D721Med (cell line): ENCODE data around the gene PABPN1L.

Source experiments
- DNase-seq: peaks from one replicate; pipeline ENCODE4 v3.0.0; 2011; ENCODE audit warnings: low spot score; ENCODE audit not compliant: insufficient read length
- FAIRE-seq: peaks from 2 replicates; lab custom pipeline; 2011; peaks lifted over from hg19 to GRCh38; lab: Jason Lieb, UNC
- TF ChIP-seq, protein P1 (sequence below): IDR thresholded peaks from 2 replicates; pipeline ENCODE4 v1.5.1; 2012; ENCODE audit warnings: mild to moderate bottlenecking, control low read depth; ENCODE audit not compliant: insufficient read depth; ENCODE audit errors: missing control alignments

Gene PABPN1L

DNA sequence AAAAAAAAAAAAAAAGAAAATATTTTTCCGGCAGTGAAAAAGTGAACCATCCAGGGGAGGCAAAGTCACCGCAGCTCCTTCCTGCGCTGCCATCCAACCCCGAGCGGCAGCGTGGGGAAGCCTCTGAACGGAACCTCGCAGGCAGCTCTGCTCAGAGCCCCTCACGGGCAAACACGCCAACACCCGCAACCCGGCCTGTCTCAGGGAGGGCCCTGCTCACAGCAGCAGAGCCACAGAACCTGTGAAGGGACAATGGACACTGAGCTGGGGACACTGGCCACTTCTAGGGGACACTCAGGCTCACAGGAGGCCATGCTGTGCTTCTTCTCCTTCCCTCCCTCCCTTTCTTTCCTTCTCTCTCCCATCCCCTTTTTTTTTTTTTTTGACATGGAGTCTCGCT is 33.4 kb downstream of the PABPN1L start:
- FAIRE-seq (no peak), DNase-seq (no peak)
- TF ChIP-seq, protein P1, sequence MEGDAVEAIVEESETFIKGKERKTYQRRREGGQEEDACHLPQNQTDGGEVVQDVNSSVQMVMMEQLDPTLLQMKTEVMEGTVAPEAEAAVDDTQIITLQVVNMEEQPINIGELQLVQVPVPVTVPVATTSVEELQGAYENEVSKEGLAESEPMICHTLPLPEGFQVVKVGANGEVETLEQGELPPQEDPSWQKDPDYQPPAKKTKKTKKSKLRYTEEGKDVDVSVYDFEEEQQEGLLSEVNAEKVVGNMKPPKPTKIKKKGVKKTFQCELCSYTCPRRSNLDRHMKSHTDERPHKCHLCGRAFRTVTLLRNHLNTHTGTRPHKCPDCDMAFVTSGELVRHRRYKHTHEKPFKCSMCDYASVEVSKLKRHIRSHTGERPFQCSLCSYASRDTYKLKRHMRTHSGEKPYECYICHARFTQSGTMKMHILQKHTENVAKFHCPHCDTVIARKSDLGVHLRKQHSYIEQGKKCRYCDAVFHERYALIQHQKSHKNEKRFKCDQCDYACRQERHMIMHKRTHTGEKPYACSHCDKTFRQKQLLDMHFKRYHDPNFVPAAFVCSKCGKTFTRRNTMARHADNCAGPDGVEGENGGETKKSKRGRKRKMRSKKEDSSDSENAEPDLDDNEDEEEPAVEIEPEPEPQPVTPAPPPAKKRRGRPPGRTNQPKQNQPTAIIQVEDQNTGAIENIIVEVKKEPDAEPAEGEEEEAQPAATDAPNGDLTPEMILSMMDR: no peak

DNA sequence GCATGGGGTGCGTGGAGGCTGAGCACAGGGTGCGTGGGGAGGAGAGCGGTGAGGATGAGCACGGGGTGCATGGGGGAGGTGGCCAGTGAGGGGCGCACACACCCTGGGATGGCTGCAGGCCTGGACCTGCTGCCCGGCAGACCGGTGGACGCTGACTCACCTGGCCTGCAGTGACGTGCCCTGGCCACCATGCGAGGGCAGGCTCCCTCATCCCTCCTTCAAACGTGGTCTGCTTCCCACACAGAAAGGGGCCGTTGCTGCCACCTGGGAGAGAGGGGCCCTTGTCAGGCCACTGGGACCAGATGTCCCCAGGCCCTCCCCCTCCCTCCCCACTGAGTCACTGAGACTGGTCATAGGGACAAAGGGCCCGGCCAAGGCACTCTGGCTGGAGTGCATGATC is 34.6 kb downstream of the PABPN1L start:
- TF ChIP-seq, protein P1: no peak
- DNase-seq (no peak), FAIRE-seq (no peak)

DNA sequence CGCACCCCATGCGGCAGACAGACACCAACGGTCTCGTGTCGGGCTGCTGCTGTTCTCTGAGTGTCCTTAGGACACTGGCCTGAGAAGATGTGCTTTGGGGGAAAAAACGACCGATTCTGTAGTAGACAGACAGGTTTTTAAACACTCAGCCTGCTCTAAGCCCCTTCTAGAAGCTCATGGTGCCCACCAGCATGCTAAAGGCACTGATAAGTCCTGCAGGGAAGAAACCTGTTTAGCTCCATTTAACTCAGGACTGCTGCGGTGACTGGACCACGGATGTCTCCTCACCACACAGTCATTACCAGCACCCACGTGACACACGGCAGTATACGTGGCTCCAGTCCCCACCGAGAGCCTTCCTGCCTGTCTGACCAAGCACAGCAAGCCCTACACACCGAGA is 35.7 kb downstream of the PABPN1L start:
- TF ChIP-seq, protein P1: no peak
- no peak for FAIRE-seq
- no peak for DNase-seq

DNA sequence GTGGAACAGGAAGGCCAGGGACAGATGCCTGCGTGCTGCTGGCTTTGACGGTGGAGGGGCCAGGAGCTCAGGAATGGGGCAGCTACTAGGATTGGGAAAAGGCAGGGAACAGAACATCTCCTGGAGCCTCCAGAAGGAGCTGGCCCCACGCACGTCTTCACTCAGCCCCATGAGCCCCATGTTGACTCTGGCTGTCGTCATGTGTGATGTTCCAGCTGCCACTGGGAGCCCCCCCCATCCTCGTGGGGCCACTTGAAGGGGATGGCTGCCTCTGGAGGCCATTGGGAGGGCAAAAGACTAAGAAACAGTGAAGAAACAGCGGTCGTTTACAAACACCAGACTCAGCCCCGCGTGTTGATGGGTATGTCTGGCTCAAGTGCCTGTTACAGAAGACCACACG is 36.2 kb downstream of the PABPN1L start:
- TF ChIP-seq, protein P1: no peak
- DNase-seq (no peak), FAIRE-seq (no peak)

DNA sequence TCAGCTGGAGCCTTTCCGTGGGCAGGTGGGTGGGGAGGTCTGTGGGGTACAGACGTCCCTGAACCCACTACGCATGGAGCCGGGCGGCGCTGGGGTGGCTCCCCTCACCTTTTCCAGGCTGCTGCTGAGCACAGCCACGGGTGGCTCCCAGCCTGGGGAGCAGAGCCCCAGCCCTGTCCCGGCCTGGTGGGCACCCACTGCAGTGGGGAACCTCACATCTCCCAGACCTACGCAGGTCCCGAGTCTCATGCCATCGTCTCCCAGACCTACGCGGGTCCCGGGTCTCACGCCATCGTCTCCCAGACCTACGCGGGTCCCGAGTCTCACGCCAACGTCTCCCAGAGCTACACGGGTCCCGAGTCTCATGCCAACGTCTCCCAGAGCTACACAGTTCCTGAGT is 37.7 kb downstream of the PABPN1L start:
- TF ChIP-seq, protein P1: no peak
- FAIRE-seq: no peak
- DNase-seq: no peak

DNA sequence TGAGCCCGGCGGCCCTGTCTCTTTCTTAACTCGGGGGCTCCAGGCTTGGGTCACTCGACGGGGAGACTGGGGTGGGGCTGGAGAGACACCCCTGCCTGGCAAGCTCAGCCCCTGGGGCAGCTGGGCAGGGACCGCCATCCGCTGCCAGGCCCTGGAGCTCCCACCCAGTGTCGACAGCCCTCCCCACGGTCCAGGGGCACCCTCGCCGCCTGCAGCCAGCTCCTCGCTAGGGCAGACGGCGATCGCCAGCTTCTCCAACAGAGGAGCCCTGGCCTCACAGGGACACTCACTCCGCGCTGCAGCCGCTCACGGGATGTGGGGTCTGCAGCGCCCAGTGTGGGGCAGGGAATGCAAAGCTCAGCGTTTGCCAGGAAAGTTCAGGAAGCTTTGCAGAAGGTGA is 38.7 kb downstream of the PABPN1L start:
- DNase-seq (no peak), FAIRE-seq (no peak)
- TF ChIP-seq, protein P1: no peak

DNA sequence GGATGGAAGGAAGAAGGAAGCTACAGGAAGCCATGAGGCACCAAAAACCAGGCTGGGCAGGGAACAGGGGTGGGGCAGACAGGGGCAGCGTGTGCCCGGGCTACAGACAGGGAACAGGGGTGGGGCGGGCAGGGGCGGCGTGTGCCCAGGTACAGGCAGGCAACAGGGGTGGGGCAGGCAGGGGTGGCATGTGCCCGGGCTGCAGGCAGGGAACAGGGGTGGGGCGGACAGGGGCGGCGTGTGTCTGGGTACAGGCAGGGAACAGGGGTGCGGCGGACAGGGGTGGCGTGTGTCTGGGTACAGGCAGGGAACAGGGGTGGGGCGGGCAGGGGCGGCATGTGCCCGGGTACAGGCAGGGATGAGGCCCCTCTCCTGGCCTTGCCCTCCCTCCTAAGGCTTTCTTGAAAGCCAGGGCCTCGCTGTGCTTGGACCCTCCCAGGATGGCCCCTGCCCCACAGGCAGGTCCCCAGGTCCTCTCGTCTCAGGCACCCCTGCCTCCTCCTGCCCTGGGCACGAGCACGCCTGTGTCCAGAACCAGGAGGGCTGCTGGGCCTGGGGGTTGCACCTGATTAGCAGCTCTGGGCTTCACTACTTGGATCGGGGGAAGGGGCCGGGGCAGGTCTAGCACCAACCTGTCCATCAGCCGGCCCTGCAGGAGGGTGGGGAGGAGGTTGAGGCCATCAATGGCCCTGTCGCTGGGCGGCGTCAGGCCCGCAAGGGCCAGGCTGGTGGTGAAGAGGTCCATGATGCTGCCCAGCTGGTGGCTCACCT is 40.2 kb downstream of the PABPN1L start:
- TF ChIP-seq, protein P1: no peak
- FAIRE-seq: no peak

More for the DNA sequence above, 40.2 kb downstream of the PABPN1L start:
- no peak for DNase-seq
